Mammary epithelial cell (primary cell): Measurements from ENCODE around the gene COPE.

Experiments used
- EZH2 ChIP-seq: IDR thresholded peaks from 2 replicates; pipeline ENCODE4 v1.6.1; 2012; ENCODE audit warnings: low read length, inconsistent platforms, borderline replicate concordance
- TF ChIP-seq, protein P1 (sequence below), 2 donors: IDR thresholded peaks in 1 of 2; conservative IDR thresholded peaks in 1 of 2; 2 replicates each; pipeline ENCODE4 v1.5.1; 2011 to 2012; ENCODE audit warnings: inconsistent platforms in 2 of 2, low read length in 2 of 2, mild to moderate bottlenecking in 2 of 2, control low read depth in 1 of 2, low read depth in 1 of 2; ENCODE audit not compliant: insufficient read depth in 1 of 2; ENCODE audit errors: extremely low read depth in 1 of 2

DNA sequence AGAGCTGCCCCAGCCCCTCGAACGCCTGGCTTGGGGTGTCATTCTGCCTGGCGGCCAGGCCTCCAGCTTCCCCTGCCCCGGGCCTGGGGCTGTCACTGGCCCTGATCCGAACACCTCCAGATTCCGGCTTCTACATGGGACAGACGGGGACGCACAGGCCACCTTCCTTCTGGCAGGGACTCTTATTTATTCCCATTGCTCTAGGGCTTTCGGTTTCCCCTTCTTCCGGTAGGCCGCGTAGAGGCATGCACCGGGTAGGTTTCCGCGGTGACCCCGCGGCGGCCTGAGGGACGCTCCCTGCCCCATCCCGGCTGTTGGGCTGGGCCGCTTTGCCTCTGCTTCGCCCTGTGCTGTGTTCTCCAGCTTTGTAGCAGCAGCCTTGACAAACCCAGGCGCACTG, 51.4 kb downstream of the COPE start:
- TF ChIP-seq, protein P1, sequence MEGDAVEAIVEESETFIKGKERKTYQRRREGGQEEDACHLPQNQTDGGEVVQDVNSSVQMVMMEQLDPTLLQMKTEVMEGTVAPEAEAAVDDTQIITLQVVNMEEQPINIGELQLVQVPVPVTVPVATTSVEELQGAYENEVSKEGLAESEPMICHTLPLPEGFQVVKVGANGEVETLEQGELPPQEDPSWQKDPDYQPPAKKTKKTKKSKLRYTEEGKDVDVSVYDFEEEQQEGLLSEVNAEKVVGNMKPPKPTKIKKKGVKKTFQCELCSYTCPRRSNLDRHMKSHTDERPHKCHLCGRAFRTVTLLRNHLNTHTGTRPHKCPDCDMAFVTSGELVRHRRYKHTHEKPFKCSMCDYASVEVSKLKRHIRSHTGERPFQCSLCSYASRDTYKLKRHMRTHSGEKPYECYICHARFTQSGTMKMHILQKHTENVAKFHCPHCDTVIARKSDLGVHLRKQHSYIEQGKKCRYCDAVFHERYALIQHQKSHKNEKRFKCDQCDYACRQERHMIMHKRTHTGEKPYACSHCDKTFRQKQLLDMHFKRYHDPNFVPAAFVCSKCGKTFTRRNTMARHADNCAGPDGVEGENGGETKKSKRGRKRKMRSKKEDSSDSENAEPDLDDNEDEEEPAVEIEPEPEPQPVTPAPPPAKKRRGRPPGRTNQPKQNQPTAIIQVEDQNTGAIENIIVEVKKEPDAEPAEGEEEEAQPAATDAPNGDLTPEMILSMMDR (conservative IDR thresholded peaks at IDR 0.05 in 1 of 2, IDR thresholded peaks at IDR 0.05 in 1 of 2; ENCODE audit: extremely low read depth in 1 of 2, insufficient read depth in 1 of 2, low read depth in 1 of 2, low read length in 2 of 2) = no peak
- no peak for TF ChIP-seq EZH2
